ENCODE data around the gene EXD3. TPM values are rescaled to one million over a fixed set of nuclear protein-coding genes. Genes with fewer than 3 reads are reported as not detected.

EXD3 gene
- polyA plus RNA-seq, 1 of the 3 experiments (the other 2 are of a cell fraction), result 11.5 TPM

- no peak overlapping the region for H3K4me2 ChIP-seq
- no peaks in the 10 kb centered on the region for H3K27me3 ChIP-seq (ENCODE audit: insufficient read depth)
- 88% methylated on average over 26 of the region's 30 CpGs for WGBS (ENCODE audit: low lambda C conversion rate)
- H3K36me3 ChIP-seq (replicated peaks in 1 of 2; ENCODE audit: control insufficient read depth in 1 of 2, insufficient read depth in 2 of 2, low read length in 1 of 2), result no peaks in the 10 kb centered on the region
- no peaks in the 10 kb centered on the region for H3K4me1 ChIP-seq (ENCODE audit: control insufficient read depth in 1 of 2, insufficient read depth in 2 of 2, low read depth in 1 of 2, low read length in 1 of 2)
- ChIA-PET CTCF (no interaction called here), POLR2A (no interaction called here)
- no peaks in the 10 kb centered on the region for H3K79me2 ChIP-seq (ENCODE audit: insufficient read depth)
- no peak overlapping the region for H3K4me3 ChIP-seq (ENCODE audit: low read depth in 2 of 2, low read length in 1 of 2)
- no peaks in the 10 kb centered on the region for H3K9me3 ChIP-seq
- no peak for DNase-seq
- no peaks in the 10 kb centered on the region for H3F3A ChIP-seq (replicated peaks; ENCODE audit: insufficient read depth)
- H3K9ac ChIP-seq, result no peak overlapping the region
- TF ChIP-seq FOXM1 (IDR thresholded peaks at IDR 0.05; ENCODE audit: low read depth) (no peak), EP300 (IDR thresholded peaks at IDR 0.05; ENCODE audit: borderline replicate concordance in 1 of 2, low read depth in 1 of 2, low read length in 1 of 2) (no peak), RFX5 (IDR thresholded peaks at IDR 0.05; ENCODE audit: low read length) (no peak), TCF12 (IDR thresholded peaks at IDR 0.05) (no peak), RXRA (IDR thresholded peaks at IDR 0.05; ENCODE audit: borderline replicate concordance, low read depth) (no peak), CTCF (IDR thresholded peaks at IDR 0.05) (no peak), GABPA (IDR thresholded peaks at IDR 0.05; ENCODE audit: low read depth) (no peak), USF2 (IDR thresholded peaks at IDR 0.05; ENCODE audit: borderline replicate concordance, low read depth, low read length) (no peak), NRF1 (IDR thresholded peaks at IDR 0.05; ENCODE audit: low read depth, low read length) (no peak), FOSL2 (IDR thresholded peaks at IDR 0.05; ENCODE audit: borderline replicate concordance, low read depth) (no peak), TEAD4 (IDR thresholded peaks at IDR 0.05; ENCODE audit: borderline replicate concordance, insufficient read depth) (no peak)
- H2AFZ ChIP-seq (ENCODE audit: low read depth), result no peak overlapping the region
- no peaks in the 10 kb centered on the region for H4K20me1 ChIP-seq (ENCODE audit: insufficient read depth)
- H3K9me2 ChIP-seq, result no peaks in the 10 kb centered on the region
- H3K27ac ChIP-seq (ENCODE audit: low read depth in 2 of 2, low read length in 1 of 2), result no peak overlapping the region
Measured at GRCh38 chr9:137354845-137355760, 67.9 kb downstream of the EXD3 start.

- Histone ChIP-seq H3K27ac (ENCODE audit: low read depth in 2 of 2, low read length in 1 of 2) (no peak overlapping the region), H3K4me3 (ENCODE audit: low read depth in 2 of 2, low read length in 1 of 2) (no peak overlapping the region), H3K27me3 (ENCODE audit: insufficient read depth) (no peaks in the 10 kb centered on the region), H2AFZ (ENCODE audit: low read depth) (no peak overlapping the region), H3K4me2 (no peak overlapping the region), H3K36me3 (replicated peaks in 1 of 2; ENCODE audit: control insufficient read depth in 1 of 2, insufficient read depth in 2 of 2, low read length in 1 of 2) (no peaks in the 10 kb centered on the region), H3K9me3 (no peaks in the 10 kb centered on the region), H3K79me2 (ENCODE audit: insufficient read depth) (no peaks in the 10 kb centered on the region), H3K9ac (no peak overlapping the region), H3K4me1 (ENCODE audit: control insufficient read depth in 1 of 2, insufficient read depth in 2 of 2, low read depth in 1 of 2, low read length in 1 of 2) (no peaks in the 10 kb centered on the region), H3F3A (replicated peaks; ENCODE audit: insufficient read depth) (no peaks in the 10 kb centered on the region), H3K9me2 (no peaks in the 10 kb centered on the region), H4K20me1 (ENCODE audit: insufficient read depth) (no peaks in the 10 kb centered on the region)
- CTCF ChIA-PET, result no interaction called here
- POLR2A ChIA-PET, result no interaction called here
- 78% methylated on average over 11 of the region's 28 CpGs for WGBS (ENCODE audit: low lambda C conversion rate)
- DNase-seq, result no peak
- no peak for TF ChIP-seq REST (IDR thresholded peaks at IDR 0.05; ENCODE audit: low read depth, low read length)
- TF ChIP-seq MAX (IDR thresholded peaks at IDR 0.05; ENCODE audit: low read depth), result no peak
- no peak for TF ChIP-seq NFIC (IDR thresholded peaks at IDR 0.05; ENCODE audit: borderline replicate concordance)
- TF ChIP-seq RAD21 (IDR thresholded peaks at IDR 0.05; ENCODE audit: low read length), result no peak
- no peak for TF ChIP-seq RFX5 (IDR thresholded peaks at IDR 0.05; ENCODE audit: low read length)
- TF ChIP-seq ELF1 (IDR thresholded peaks at IDR 0.05), result no peak
- no peak for TF ChIP-seq IRF3 (IDR thresholded peaks at IDR 0.05; ENCODE audit: low read depth, low read length)
- no peak for TF ChIP-seq RXRA (IDR thresholded peaks at IDR 0.05; ENCODE audit: borderline replicate concordance, low read depth)
- TF ChIP-seq POLR2AphosphoS5 (IDR thresholded peaks at IDR 0.05; ENCODE audit: low read depth, low read length), result no peak
- no peak for TF ChIP-seq FOXJ3 (CRISPR knock-in tag; IDR thresholded peaks at IDR 0.05)
Measured at GRCh38 chr9:137354153-137354844, 68.7 kb downstream of the EXD3 start.

Data from SK-N-SH (cell line).